Measurements from ENCODE around the gene KLC3. TPM values are rescaled to one million over a fixed set of nuclear protein-coding genes. Genes with fewer than 3 reads are reported as not detected.

The KLC3 gene
- total RNA-seq, 4 donors from 2014 or later: 17.3 to 32.2 (median 27.0) TPM

GRCh38 chr19:45385392-45386221 is 45.1 kb downstream of the KLC3 start:
- no peak for DNase-seq
- no peak overlapping the region for H3K4me3 ChIP-seq
- H3K9me3 ChIP-seq: no peaks in the 10 kb centered on the region
- peaks cover 0 to 74% (median 4%) of the 10 kb centered on the region in 3 donors for H3K36me3 ChIP-seq
- TF ChIP-seq CTCF (IDR thresholded peaks at IDR 0.05): no peak
- no peak for TF ChIP-seq POLR2A (IDR thresholded peaks at IDR 0.05)
- intact Hi-C loops (cut with DNase I): no loop called here
- H3K27ac ChIP-seq: no peak overlapping the region
- 24 to 56% methylated on average over 13 to 17 of the region's 75 CpGs for WGBS, 2 donors
- H3K4me1 ChIP-seq: peaks cover 0 to 15% (median 8%) of the 10 kb centered on the region in 3 donors
- H3K27me3 ChIP-seq: peaks cover 0 to 47% (median 6%) of the 10 kb centered on the region in 4 donors

- H3K27ac ChIP-seq: no peak overlapping the region
These were observed 50.8 kb downstream of the KLC3 start for GRCh38 chr19:45391346-45391745.

GRCh38 chr19:45391871-45392665 is 51.5 kb downstream of the KLC3 start:
- DNase-seq: no peak
- Histone ChIP-seq H3K4me1 (no peaks in the 10 kb centered on the region), H3K4me3 (no peak overlapping the region), H3K27ac (no peak overlapping the region), H3K27me3 (peaks cover 0 to 30% (median 0%) of the 10 kb centered on the region in 4 donors), H3K9me3 (no peaks in the 10 kb centered on the region), H3K36me3 (peaks cover 8 to 95% (median 11%) of the 10 kb centered on the region in 3 donors)
- intact Hi-C loops (cut with DNase I): no loop called here
- 95 to 98% methylated on average over 7 to 8 of the region's 21 CpGs for WGBS, 2 donors
- TF ChIP-seq POLR2A (IDR thresholded peaks at IDR 0.05) (no peak), CTCF (IDR thresholded peaks at IDR 0.05) (no peak)

More at GRCh38 chr19:45391346-45391745, 50.8 kb downstream of the KLC3 start:
- intact Hi-C loops (cut with DNase I): no loop called here
- DNase-seq: no peak
- TF ChIP-seq CTCF (IDR thresholded peaks at IDR 0.05) (no peak), POLR2A (IDR thresholded peaks at IDR 0.05) (no peak)
- Histone ChIP-seq H3K9me3 (no peaks in the 10 kb centered on the region), H3K4me3 (no peak overlapping the region), H3K36me3 (peaks cover 7 to 89% (median 9%) of the 10 kb centered on the region in 3 donors), H3K27me3 (peaks cover 0 to 30% (median 0%) of the 10 kb centered on the region in 4 donors), H3K4me1 (peaks cover 0 to under 1% (median 0%) of the 10 kb centered on the region in 3 donors)
- WGBS, 2 donors: 60 to 84% methylated on average over 3 of the region's 3 CpGs

- Histone ChIP-seq H3K27ac (no peak overlapping the region), H3K27me3 (peaks cover 0 to 27% (median 0%) of the 10 kb centered on the region in 4 donors), H3K4me1 (peaks cover 12 to 36% (median 17%) of the 10 kb centered on the region in 3 donors), H3K9me3 (no peaks in the 10 kb centered on the region), H3K36me3 (peaks cover 11 to 91% (median 14%) of the 10 kb centered on the region in 3 donors), H3K4me3 (no peak overlapping the region)
- WGBS, 2 donors: 62 to 75% methylated on average over 21 to 39 of the region's 59 CpGs
- intact Hi-C loops (cut with DNase I): no loop called here
- DNase-seq: no peak
- TF ChIP-seq CTCF (IDR thresholded peaks at IDR 0.05) (no peak), POLR2A (IDR thresholded peaks at IDR 0.05) (no peak)
These were observed 55.5 kb downstream of the KLC3 start for GRCh38 chr19:45395821-45396617.

Data from esophagus squamous epithelium (tissue), 5 donors.